ENCODE measurements around the gene DYNLT1. TPM values are rescaled to one million over a fixed set of nuclear protein-coding genes. Genes with fewer than 3 reads are reported as not detected.

DYNLT1 gene
- total and polyA plus RNA-seq, 10 of the 15 experiments (the other 5 are each of a cell fraction or from before 2014, with no cell fraction given) = 33.6 to 298 (median 89.2) TPM

GRCh38 chr6:158655569-158656450 is 11.3 kb upstream of the DYNLT1 start:
- TF ChIP-seq SMARCA5 (IDR thresholded peaks at IDR 0.05) (no peak), SRF (IDR thresholded peaks at IDR 0.05; ENCODE audit: low read depth in 2 of 2, low read length in 2 of 2) (no peak), RUNX3 (IDR thresholded peaks at IDR 0.05; ENCODE audit: low read length) (no peak), HDGF (IDR thresholded peaks at IDR 0.05) (no peak), IKZF2 (IDR thresholded peaks at IDR 0.05) (no peak)
- no peak overlapping the region for H3K9ac ChIP-seq (ENCODE audit: control insufficient read depth, insufficient read depth, low read length)
- H3K79me2 ChIP-seq (ENCODE audit: control insufficient read depth, insufficient read depth, low read length) = no peaks in the 10 kb centered on the region
- H3K9me3 ChIP-seq (replicated peaks; ENCODE audit: control insufficient read depth, insufficient read depth, low read length) = no peaks in the 10 kb centered on the region
- no peak overlapping the region for H3K27ac ChIP-seq (ENCODE audit: control insufficient read depth, insufficient read depth)
- ChIA-PET POLR2A (no interaction called here), RAD21 (ENCODE audit: unreplicated experiment) (no interaction called here), SMC1A (ENCODE audit: uncharacterized antibody, unreplicated experiment) (interaction anchor here (1.4 kb wide), 1 partner anchor 35 kb away, joined by 3 read pairs; no protein-coding TSS in a partner anchor), CTCF (interaction anchor here (1.5 to 10.4 kb wide), 2 partner anchors 12 to 35 kb away, joined by 5 to 72 read pairs; partner anchors contain the start of gene DYNLT1)
- peaks cover 29% of the 10 kb centered on the region for H3K4me1 ChIP-seq (ENCODE audit: control insufficient read depth, insufficient read depth, low read length)
- in situ Hi-C loops (cut with MboI) (no loop called here), intact Hi-C loops (cut with micrococcal nuclease; ENCODE audit: unreplicated experiment) (no loop called here)
- no peak overlapping the region for H2AFZ ChIP-seq (ENCODE audit: control insufficient read depth, low read depth, low read length)
- no peaks in the 10 kb centered on the region for H4K20me1 ChIP-seq (ENCODE audit: control insufficient read depth, insufficient read depth)
- WGBS (ENCODE audit: insufficient coverage, insufficient replicate concordance, low lambda C conversion rate, missing lambda C conversion rate) = 80% methylated on average over 22 of the region's 22 CpGs
- H3K27me3 ChIP-seq (replicated peaks in 1 of 2; ENCODE audit: control insufficient read depth in 2 of 2, insufficient read depth in 2 of 2, low read length in 1 of 2) = no peaks in the 10 kb centered on the region
- ATAC-seq (no peak), DNase-seq (ENCODE audit: low read depth, low spot score) (no peak), FAIRE-seq (no peak)
- BruUV-seq (replicated peaks) = no TSS peak
- H3K4me3 ChIP-seq = no peak overlapping the region
- no peaks in the 10 kb centered on the region for H3K36me3 ChIP-seq (ENCODE audit: control insufficient read depth in 2 of 2, insufficient read depth in 2 of 2, low read length in 1 of 2)
- no peak overlapping the region for H3K4me2 ChIP-seq (ENCODE audit: control insufficient read depth, insufficient read depth)

GRCh38 chr6:158654960-158655489 is 10.5 kb upstream of the DYNLT1 start:
- WGBS (ENCODE audit: insufficient coverage, insufficient replicate concordance, low lambda C conversion rate, missing lambda C conversion rate) = 98% methylated on average over 10 of the region's 10 CpGs
- FAIRE-seq = no peak
- no peak for DNase-seq (ENCODE audit: low read depth, low spot score)
- no peak overlapping the region for H3K4me2 ChIP-seq (ENCODE audit: control insufficient read depth, insufficient read depth)
- no peaks in the 10 kb centered on the region for H3K27me3 ChIP-seq (replicated peaks in 1 of 2; ENCODE audit: control insufficient read depth in 2 of 2, insufficient read depth in 2 of 2, low read length in 1 of 2)
- H3K4me1 ChIP-seq (ENCODE audit: control insufficient read depth, insufficient read depth, low read length) = peaks cover 23% of the 10 kb centered on the region
- ChIA-PET SMC1A (ENCODE audit: uncharacterized antibody, unreplicated experiment) (interaction anchor here (1.4 kb wide), 1 partner anchor 36 kb away, joined by 3 read pairs; no protein-coding TSS in a partner anchor), RAD21 (ENCODE audit: unreplicated experiment) (interaction anchor here (1.0 to 3.3 kb wide), 2 partner anchors 11 to 36 kb away, joined by 4 to 9 read pairs; partner anchors contain the start of gene DYNLT1), CTCF (interaction anchor here (1.5 to 10.4 kb wide), 2 partner anchors 11 to 35 kb away, joined by 5 to 72 read pairs; partner anchors contain the start of gene DYNLT1), POLR2A (interaction anchor here (2.6 kb wide), 1 partner anchor 11 kb away, joined by 20 read pairs; the partner anchor contains the start of gene DYNLT1)
- no peaks in the 10 kb centered on the region for H4K20me1 ChIP-seq (ENCODE audit: control insufficient read depth, insufficient read depth)
- no peaks in the 10 kb centered on the region for H3K9me3 ChIP-seq (replicated peaks; ENCODE audit: control insufficient read depth, insufficient read depth, low read length)
- no TSS peak for BruUV-seq (replicated peaks)
- H3K36me3 ChIP-seq (ENCODE audit: control insufficient read depth in 2 of 2, insufficient read depth in 2 of 2, low read length in 1 of 2) = no peaks in the 10 kb centered on the region
- no peak overlapping the region for H3K4me3 ChIP-seq
- H3K27ac ChIP-seq (ENCODE audit: control insufficient read depth, insufficient read depth) = no peak overlapping the region
- H3K9ac ChIP-seq (ENCODE audit: control insufficient read depth, insufficient read depth, low read length) = no peak overlapping the region
- in situ Hi-C loops (cut with MboI) (no loop called here), intact Hi-C loops (cut with micrococcal nuclease; ENCODE audit: unreplicated experiment) (loop anchor here (5.0 kb wide), 2 partner anchors 462 to 893 kb away; no protein-coding TSS in a partner anchor)
- H2AFZ ChIP-seq (ENCODE audit: control insufficient read depth, low read depth, low read length) = no peak overlapping the region
- no peak for ATAC-seq
- no peaks in the 10 kb centered on the region for H3K79me2 ChIP-seq (ENCODE audit: control insufficient read depth, insufficient read depth, low read length)
- no peak for TF ChIP-seq SMAD1 (IDR thresholded peaks at IDR 0.05; ENCODE audit: low read depth, partially characterized antibody)
- no peak for TF ChIP-seq JUNB (IDR thresholded peaks at IDR 0.05)
- no peak for TF ChIP-seq E2F4 (IDR thresholded peaks at IDR 0.05; ENCODE audit: low read depth, low read length)
- TF ChIP-seq NFXL1 (IDR thresholded peaks at IDR 0.05; ENCODE audit: borderline replicate concordance) = no peak
- no peak for TF ChIP-seq RAD51 (IDR thresholded peaks at IDR 0.05)
- TF ChIP-seq ETV6 (conservative IDR thresholded peaks at IDR 0.05 in 1 of 2, IDR thresholded peaks at IDR 0.05 in 1 of 2; ENCODE audit: borderline replicate concordance in 1 of 2, low read depth in 1 of 2) = no peak
- TF ChIP-seq ZNF24 (IDR thresholded peaks at IDR 0.05) = no peak
- no peak for TF ChIP-seq USF1 (IDR thresholded peaks at IDR 0.05; ENCODE audit: borderline replicate concordance, extremely low read length, insufficient read depth, low read depth, low read length)
- no peak for TF ChIP-seq NFIC (IDR thresholded peaks at IDR 0.05; ENCODE audit: low read depth, low read length)
- no peak for TF ChIP-seq ZNF207 (IDR thresholded peaks at IDR 0.05; ENCODE audit: borderline replicate concordance)

Measured in GM12878 (cell line).